HepG2 (cell line): ENCODE results near the gene TMEM250. TPM values are rescaled to one million over a fixed set of nuclear protein-coding genes. Genes with fewer than 3 reads are reported as not detected.

Experiments used
- CENPT ChIP-seq: sonication (generic); formaldehyde crosslinking; IDR thresholded peaks from 2 replicates; pipeline ENCODE4 v1.8.0; 2022; ENCODE audit warnings: low read depth, mild to moderate bottlenecking, moderate library complexity, missing genetic modification reagents
- ELF3 ChIP-seq: IDR thresholded peaks from 2 replicates; pipeline ENCODE4 v1.6.1; 2016; ENCODE audit warnings: missing genetic modification reagents, missing compliant biosample characterization
- KDM2A ChIP-seq: sonication (generic); formaldehyde crosslinking; IDR thresholded peaks from 2 replicates; pipeline ENCODE4 v1.4.0; 2020; ENCODE audit warnings: low read depth, missing genetic modification reagents, borderline replicate concordance
- MED1 ChIP-seq: sonication (generic); formaldehyde crosslinking; IDR thresholded peaks from 2 replicates; pipeline ENCODE4 v1.4.0; 2020; ENCODE audit warnings: missing genetic modification reagents
- NFRKB ChIP-seq: fragments of 450-650 bp; IDR thresholded peaks from 2 replicates; pipeline ENCODE4 v1.6.1; 2017
- NPAS2 ChIP-seq: sonication (generic); formaldehyde crosslinking; IDR thresholded peaks from 2 replicates; pipeline ENCODE4 v1.8.0; 2022; ENCODE audit warnings: mild to moderate bottlenecking, missing genetic modification reagents, borderline replicate concordance
- RFXAP ChIP-seq: sonication (generic); formaldehyde crosslinking; IDR thresholded peaks from 2 replicates; pipeline ENCODE4 v1.4.0; 2020; ENCODE audit warnings: missing genetic modification reagents, borderline replicate concordance
- SIX4 ChIP-seq: sonication (generic); formaldehyde crosslinking; IDR thresholded peaks from 2 replicates; pipeline ENCODE4 v1.4.0; 2020; ENCODE audit warnings: missing genetic modification reagents
- SOX13 ChIP-seq, 3 experiments: fragments of 450-650 bp in 1 of 3; sonication (generic) in 1 of 3; formaldehyde crosslinking in 1 of 3; IDR thresholded peaks in 2 of 3; conservative IDR thresholded peaks in 1 of 3; 2 replicates each; pipeline versions ENCODE4 v1.5.0 to v1.6.1; 2016 to 2020; ENCODE audit warnings: antibody characterized with exemption in 1 of 3, mild to moderate bottlenecking in 1 of 3, missing compliant biosample characterization in 1 of 3, missing genetic modification reagents in 1 of 3, moderate library complexity in 1 of 3
- SYNCRIP ChIP-seq: fragments of 200-400 bp; formaldehyde crosslinking; IDR thresholded peaks from 2 replicates; pipeline ENCODE4 v1.6.1; 2018; ENCODE audit warnings: mild to moderate bottlenecking, low read depth, low read length; ENCODE audit not compliant: insufficient read depth
- ZFP82 ChIP-seq: sonication (generic); formaldehyde crosslinking; IDR thresholded peaks from 2 replicates; pipeline ENCODE4 v1.5.1; 2020; ENCODE audit warnings: mild to moderate bottlenecking, missing genetic modification reagents, borderline replicate concordance
- ZNF232 ChIP-seq: sonication (generic); formaldehyde crosslinking; IDR thresholded peaks from 2 replicates; pipeline ENCODE4 v1.4.0; 2020; ENCODE audit warnings: missing genetic modification reagents, borderline replicate concordance
- ZNF235 ChIP-seq: sonication (generic); formaldehyde crosslinking; IDR thresholded peaks from 2 replicates; pipeline ENCODE4 v1.8.1; 2023; ENCODE audit warnings: mild to moderate bottlenecking, missing genetic modification reagents, borderline replicate concordance
- ZNF543 ChIP-seq: sonication (generic); formaldehyde crosslinking; IDR thresholded peaks from 2 replicates; pipeline ENCODE4 v1.4.0; 2020; ENCODE audit warnings: mild to moderate bottlenecking, missing genetic modification reagents
- ZNF558 ChIP-seq: sonication (generic); formaldehyde crosslinking; IDR thresholded peaks from 2 replicates; pipeline ENCODE4 v1.9.0; 2022; ENCODE audit warnings: mild to moderate bottlenecking, missing genetic modification reagents, borderline replicate concordance
- ZNF614 ChIP-seq: IDR thresholded peaks from 2 replicates; pipeline ENCODE4 v1.6.1; 2018; ENCODE audit warnings: missing biosample characterization, missing genetic modification reagents, inconsistent platforms, borderline replicate concordance
- ZNF660 ChIP-seq: sonication (generic); formaldehyde crosslinking; IDR thresholded peaks from 2 replicates; pipeline ENCODE4 v1.5.1; 2020; ENCODE audit warnings: mild to moderate bottlenecking, low read depth, missing genetic modification reagents, borderline replicate concordance
- ZNF749 ChIP-seq: sonication (generic); formaldehyde crosslinking; IDR thresholded peaks from 2 replicates; pipeline ENCODE4 v1.8.0; 2022; ENCODE audit warnings: mild to moderate bottlenecking, missing genetic modification reagents, moderate library complexity, borderline replicate concordance
- ZNF788 ChIP-seq: sonication (generic); formaldehyde crosslinking; IDR thresholded peaks from 2 replicates; pipeline ENCODE4 v1.5.0; 2020; ENCODE audit warnings: mild to moderate bottlenecking, missing genetic modification reagents, borderline replicate concordance
- polyA plus RNA-seq, 8 experiments: library from polyadenylated mRNA; depleted of rRNA in 3 of 8; stranded (reverse) in 7 of 8; unstranded in 1 of 8; fragments of >200 nt; fragmentation: Illumina TruSeq in 4 of 8; extraction: Trizol in 4 of 8; gene quantifications; 2 replicates each; pipeline versions ENCODE4 v1.2.1 to v1.2.3, GENCODE V29; 2011 to 2016; ENCODE audit warnings: low read depth in 4 of 8, missing spikeins in 1 of 8, mixed read lengths in 1 of 8; ENCODE audit not compliant: insufficient read depth in 1 of 8
- total RNA-seq, 5 experiments: library from RNA; depleted of rRNA; stranded (reverse); fragments of >200 nt; fragmentation: Illumina TruSeq; extraction: Trizol; gene quantifications; 2 replicates each; pipeline ENCODE4 v1.2.3, GENCODE V29; 2016; ENCODE audit warnings: low read depth in 1 of 5
- TF ChIP-seq, protein P1 (sequence below): fragments of 450-650 bp; IDR thresholded peaks from 2 replicates; pipeline ENCODE4 v1.6.1; 2017; ENCODE audit warnings: mild to moderate bottlenecking
- TF ChIP-seq, protein P2 (sequence below): sonication (generic); formaldehyde crosslinking; IDR thresholded peaks from 2 replicates; pipeline ENCODE4 v1.8.1; 2023; ENCODE audit warnings: mild to moderate bottlenecking, inconsistent platforms, moderate library complexity, missing genetic modification reagents, borderline replicate concordance
- TF ChIP-seq, protein P3 (sequence below): sonication (generic); formaldehyde crosslinking; conservative IDR thresholded peaks from 2 replicates; pipeline ENCODE4 v1.8.0; 2022; ENCODE audit warnings: mild to moderate bottlenecking, moderate library complexity, missing genetic modification reagents

Gene TMEM250
- total and polyA plus RNA-seq, 2 of the 13 experiments (the other 11 are each of a cell fraction or from before 2014, with no cell fraction given), result 5.5 to 13.9 TPM

DNA sequence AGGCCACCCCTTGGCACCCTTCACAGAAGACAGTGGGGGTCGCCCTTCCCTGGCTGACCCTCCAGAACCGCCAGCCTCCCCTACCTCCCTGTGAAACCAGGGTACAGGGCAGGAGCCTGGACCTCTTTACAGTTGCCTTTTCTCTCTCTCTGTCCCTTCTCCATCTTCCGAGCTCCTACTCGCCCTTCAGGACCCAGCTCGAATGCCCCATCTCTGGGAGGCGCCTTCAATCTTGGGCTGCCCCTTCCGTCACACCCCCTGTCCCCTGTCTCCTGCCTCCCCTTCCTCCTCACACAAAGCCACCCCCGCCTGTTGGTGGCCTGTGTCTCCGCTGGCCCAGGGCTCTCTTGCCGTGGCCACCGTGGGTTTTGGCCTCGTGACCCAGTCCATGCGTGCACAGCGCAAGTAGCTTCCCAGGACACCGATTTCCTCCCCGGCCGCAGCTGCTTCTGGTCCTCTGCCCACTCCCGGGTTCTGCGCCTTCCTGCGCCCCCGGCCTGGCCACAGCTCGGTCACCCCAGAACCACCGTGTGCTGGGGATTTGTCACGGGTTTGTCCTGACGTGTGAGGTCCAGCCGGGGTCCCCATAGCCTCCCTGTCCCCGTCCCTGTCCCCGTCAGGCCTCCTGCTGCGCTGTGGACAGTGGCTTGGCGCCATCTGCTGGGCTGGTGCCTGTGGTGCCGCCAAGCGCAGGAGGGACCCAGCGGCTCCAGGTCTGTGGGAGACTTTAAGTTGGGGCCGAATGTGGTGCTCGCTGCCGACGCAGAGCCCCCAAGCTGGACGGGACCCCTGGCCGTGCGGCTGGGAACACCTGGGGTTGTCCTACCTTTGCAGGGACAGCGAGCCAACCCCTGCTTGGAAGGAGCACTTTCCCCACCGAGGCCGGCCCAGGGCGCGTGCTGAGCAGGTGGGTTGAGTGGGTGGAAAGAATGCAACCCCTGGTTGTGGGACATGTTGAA lies 4.0 kb upstream of the TMEM250 start (continued):
- TF ChIP-seq ZNF614 (CRISPR knock-in tag) (no peak), ZNF749 (CRISPR knock-in tag) (no peak), RFXAP (CRISPR knock-in tag) (no peak), NPAS2 (no peak), ZNF543 (CRISPR knock-in tag) (0 out of 2 replicates have a peak, but pooled peaks have one; percentile 76), ZNF788 (peak; percentile 21; the same call in 1 of the 2 replicates), ZNF232 (CRISPR knock-in tag) (0 out of 2 replicates have a peak, but pooled peaks have one; percentile 64), KDM2A (CRISPR knock-in tag) (peak; percentile 95), MED1 (CRISPR knock-in tag) (no peak), ZNF558 (0 out of 2 replicates have a peak, but pooled peaks have one; percentile 48), SIX4 (CRISPR knock-in tag) (no peak), CENPT (CRISPR knock-in tag) (0 out of 2 replicates have a peak, but pooled peaks have one; percentile 35), SYNCRIP (no peak), SOX13 (IDR thresholded peaks at IDR 0.05) (no peak), SOX13 (CRISPR knock-in tag; conservative IDR thresholded peaks at IDR 0.05 in 1 of 2, IDR thresholded peaks at IDR 0.05 in 1 of 2) (no peak), NFRKB (no peak), ZNF660 (CRISPR knock-in tag) (no peak), ZNF235 (CRISPR knock-in tag) (no peak), ZFP82 (CRISPR knock-in tag) (no peak), ELF3 (CRISPR knock-in tag) (0 out of 2 replicates have a peak, but pooled peaks have one; percentile 19)
- TF ChIP-seq, protein P1, sequence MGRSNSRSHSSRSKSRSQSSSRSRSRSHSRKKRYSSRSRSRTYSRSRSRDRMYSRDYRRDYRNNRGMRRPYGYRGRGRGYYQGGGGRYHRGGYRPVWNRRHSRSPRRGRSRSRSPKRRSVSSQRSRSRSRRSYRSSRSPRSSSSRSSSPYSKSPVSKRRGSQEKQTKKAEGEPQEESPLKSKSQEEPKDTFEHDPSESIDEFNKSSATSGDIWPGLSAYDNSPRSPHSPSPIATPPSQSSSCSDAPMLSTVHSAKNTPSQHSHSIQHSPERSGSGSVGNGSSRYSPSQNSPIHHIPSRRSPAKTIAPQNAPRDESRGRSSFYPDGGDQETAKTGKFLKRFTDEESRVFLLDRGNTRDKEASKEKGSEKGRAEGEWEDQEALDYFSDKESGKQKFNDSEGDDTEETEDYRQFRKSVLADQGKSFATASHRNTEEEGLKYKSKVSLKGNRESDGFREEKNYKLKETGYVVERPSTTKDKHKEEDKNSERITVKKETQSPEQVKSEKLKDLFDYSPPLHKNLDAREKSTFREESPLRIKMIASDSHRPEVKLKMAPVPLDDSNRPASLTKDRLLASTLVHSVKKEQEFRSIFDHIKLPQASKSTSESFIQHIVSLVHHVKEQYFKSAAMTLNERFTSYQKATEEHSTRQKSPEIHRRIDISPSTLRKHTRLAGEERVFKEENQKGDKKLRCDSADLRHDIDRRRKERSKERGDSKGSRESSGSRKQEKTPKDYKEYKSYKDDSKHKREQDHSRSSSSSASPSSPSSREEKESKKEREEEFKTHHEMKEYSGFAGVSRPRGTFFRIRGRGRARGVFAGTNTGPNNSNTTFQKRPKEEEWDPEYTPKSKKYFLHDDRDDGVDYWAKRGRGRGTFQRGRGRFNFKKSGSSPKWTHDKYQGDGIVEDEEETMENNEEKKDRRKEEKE, result no peak
- TF ChIP-seq, protein P2, sequence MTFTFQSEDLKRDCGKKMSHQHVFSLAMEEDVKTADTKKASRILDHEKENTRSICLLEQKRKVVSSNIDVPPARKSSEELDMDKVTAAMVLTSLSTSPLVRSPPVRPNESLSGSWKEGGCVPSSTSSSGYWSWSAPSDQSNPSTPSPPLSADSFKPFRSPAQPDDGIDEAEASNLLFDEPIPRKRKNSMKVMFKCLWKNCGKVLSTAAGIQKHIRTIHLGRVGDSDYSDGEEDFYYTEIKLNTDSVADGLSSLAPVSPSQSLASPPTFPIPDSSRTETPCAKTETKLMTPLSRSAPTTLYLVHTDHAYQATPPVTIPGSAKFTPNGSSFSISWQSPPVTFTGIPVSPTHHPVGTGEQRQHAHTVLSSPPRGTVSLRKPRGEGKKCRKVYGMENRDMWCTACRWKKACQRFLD (CRISPR knock-in tag), result no peak
- TF ChIP-seq, protein P3, sequence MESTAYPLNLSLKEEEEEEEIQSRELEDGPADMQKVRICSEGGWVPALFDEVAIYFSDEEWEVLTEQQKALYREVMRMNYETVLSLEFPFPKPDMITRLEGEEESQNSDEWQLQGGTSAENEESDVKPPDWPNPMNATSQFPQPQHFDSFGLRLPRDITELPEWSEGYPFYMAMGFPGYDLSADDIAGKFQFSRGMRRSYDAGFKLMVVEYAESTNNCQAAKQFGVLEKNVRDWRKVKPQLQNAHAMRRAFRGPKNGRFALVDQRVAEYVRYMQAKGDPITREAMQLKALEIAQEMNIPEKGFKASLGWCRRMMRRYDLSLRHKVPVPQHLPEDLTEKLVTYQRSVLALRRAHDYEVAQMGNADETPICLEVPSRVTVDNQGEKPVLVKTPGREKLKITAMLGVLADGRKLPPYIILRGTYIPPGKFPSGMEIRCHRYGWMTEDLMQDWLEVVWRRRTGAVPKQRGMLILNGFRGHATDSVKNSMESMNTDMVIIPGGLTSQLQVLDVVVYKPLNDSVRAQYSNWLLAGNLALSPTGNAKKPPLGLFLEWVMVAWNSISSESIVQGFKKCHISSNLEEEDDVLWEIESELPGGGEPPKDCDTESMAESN (CRISPR knock-in tag), result no peak
